ENCODE results near the gene PTPRG. TPM values are rescaled to one million over a fixed set of nuclear protein-coding genes. Genes with fewer than 3 reads are reported as not detected.

PTPRG gene
- total RNA-seq, 2 experiments from 2014 or later, result 0.03 to 0.05 TPM

- no peak overlapping the region for H3K4me3 ChIP-seq (ENCODE audit: low read length)
- Mint-ChIP-seq H3K36me3 (ENCODE audit: low read depth) (no peaks in the 10 kb centered on the region), H3K4me1 (ENCODE audit: low read depth) (no peaks in the 10 kb centered on the region), H3K27me3 (peaks cover 10% of the 10 kb centered on the region), H3K27ac (no peak overlapping the region), H3K4me3 (no peak overlapping the region), H3K9me3 (no peaks in the 10 kb centered on the region)
- TF ChIP-seq CTCF (IDR thresholded peaks at IDR 0.05), result no peak
- ChIA-PET CTCF (no interaction called here), POLR2A (no interaction called here)
- no peaks in the 10 kb centered on the region for H3K9me3 ChIP-seq (ENCODE audit: control insufficient read depth in 1 of 2, insufficient read depth in 1 of 2, low read length in 2 of 2)
- H3K27me3 ChIP-seq (ENCODE audit: control insufficient read depth in 1 of 2, insufficient read depth in 2 of 2, low read length in 2 of 2), result peaks cover 0 to 3% of the 10 kb centered on the region in 2 experiments
- H3K36me3 ChIP-seq (ENCODE audit: insufficient read depth, low read length), result no peaks in the 10 kb centered on the region
- no peaks in the 10 kb centered on the region for H3K4me1 ChIP-seq (ENCODE audit: insufficient read depth, low read length)
- no peak overlapping the region for H3K27ac ChIP-seq (ENCODE audit: low read depth in 1 of 2, low read length in 2 of 2)
- intact Hi-C loops (cut with DNase I, micrococcal nuclease), result no loop called here
- ATAC-seq (ENCODE audit: poor library complexity), result no peak
- no peak for DNase-seq
Measured at GRCh38 chr3:62133015-62133414, 571.6 kb downstream of the PTPRG start.

GRCh38 chr3:62134061-62134496 lies 572.7 kb downstream of the PTPRG start:
- Histone ChIP-seq H3K36me3 (ENCODE audit: insufficient read depth, low read length) (no peaks in the 10 kb centered on the region), H3K4me3 (ENCODE audit: low read length) (no peak overlapping the region), H3K4me1 (ENCODE audit: insufficient read depth, low read length) (no peaks in the 10 kb centered on the region), H3K27ac (ENCODE audit: low read depth in 1 of 2, low read length in 2 of 2) (no peak overlapping the region), H3K27me3 (ENCODE audit: control insufficient read depth in 1 of 2, insufficient read depth in 2 of 2, low read length in 2 of 2) (peaks cover 0 to 3% of the 10 kb centered on the region in 2 experiments), H3K9me3 (ENCODE audit: control insufficient read depth in 1 of 2, insufficient read depth in 1 of 2, low read length in 2 of 2) (no peaks in the 10 kb centered on the region)
- ChIA-PET CTCF (no interaction called here), POLR2A (no interaction called here)
- no peak for ATAC-seq (ENCODE audit: poor library complexity)
- Mint-ChIP-seq H3K27me3 (peaks cover 13% of the 10 kb centered on the region), H3K4me3 (no peak overlapping the region), H3K4me1 (ENCODE audit: low read depth) (no peaks in the 10 kb centered on the region), H3K27ac (no peak overlapping the region), H3K9me3 (no peaks in the 10 kb centered on the region), H3K36me3 (ENCODE audit: low read depth) (no peaks in the 10 kb centered on the region)
- no peak for DNase-seq
- intact Hi-C loops (cut with DNase I, micrococcal nuclease), result no loop called here
- TF ChIP-seq CTCF (IDR thresholded peaks at IDR 0.05), result no peak

- H3K36me3 Mint-ChIP-seq (ENCODE audit: low read depth), result no peaks in the 10 kb centered on the region
- CTCF ChIA-PET, result no interaction called here
Measured at GRCh38 chr3:62135741-62136140, 574.4 kb downstream of the PTPRG start.

More at GRCh38 chr3:62135741-62136140, 574.4 kb downstream of the PTPRG start:
- no peaks in the 10 kb centered on the region for H3K4me1 ChIP-seq (ENCODE audit: insufficient read depth, low read length)
- H3K9me3 ChIP-seq (ENCODE audit: control insufficient read depth in 1 of 2, insufficient read depth in 1 of 2, low read length in 2 of 2), result no peaks in the 10 kb centered on the region
- no peak overlapping the region for H3K4me3 ChIP-seq (ENCODE audit: low read length)
- Mint-ChIP-seq H3K27ac (no peak overlapping the region), H3K27me3 (peaks cover 13% of the 10 kb centered on the region), H3K4me1 (ENCODE audit: low read depth) (no peaks in the 10 kb centered on the region), H3K4me3 (no peak overlapping the region), H3K9me3 (no peaks in the 10 kb centered on the region)
- intact Hi-C loops (cut with DNase I, micrococcal nuclease), result no loop called here
- H3K36me3 ChIP-seq (ENCODE audit: insufficient read depth, low read length), result no peaks in the 10 kb centered on the region
- POLR2A ChIA-PET, result no interaction called here
- H3K27me3 ChIP-seq (ENCODE audit: control insufficient read depth in 1 of 2, insufficient read depth in 2 of 2, low read length in 2 of 2), result peaks cover 0 to 7% of the 10 kb centered on the region in 2 experiments
- H3K27ac ChIP-seq (ENCODE audit: low read depth in 1 of 2, low read length in 2 of 2), result no peak overlapping the region
- ATAC-seq (ENCODE audit: poor library complexity) (no peak), DNase-seq (no peak)
- no peak for TF ChIP-seq CTCF (IDR thresholded peaks at IDR 0.05)

Data from CD4-positive, alpha-beta T cell (primary cell).